ENCODE data around the gene KCNV2. TPM values are rescaled to one million over a fixed set of nuclear protein-coding genes. Genes with fewer than 3 reads are reported as not detected.

KCNV2 gene
- total RNA-seq, 1 donor from 2014 or later = not detected

DNA sequence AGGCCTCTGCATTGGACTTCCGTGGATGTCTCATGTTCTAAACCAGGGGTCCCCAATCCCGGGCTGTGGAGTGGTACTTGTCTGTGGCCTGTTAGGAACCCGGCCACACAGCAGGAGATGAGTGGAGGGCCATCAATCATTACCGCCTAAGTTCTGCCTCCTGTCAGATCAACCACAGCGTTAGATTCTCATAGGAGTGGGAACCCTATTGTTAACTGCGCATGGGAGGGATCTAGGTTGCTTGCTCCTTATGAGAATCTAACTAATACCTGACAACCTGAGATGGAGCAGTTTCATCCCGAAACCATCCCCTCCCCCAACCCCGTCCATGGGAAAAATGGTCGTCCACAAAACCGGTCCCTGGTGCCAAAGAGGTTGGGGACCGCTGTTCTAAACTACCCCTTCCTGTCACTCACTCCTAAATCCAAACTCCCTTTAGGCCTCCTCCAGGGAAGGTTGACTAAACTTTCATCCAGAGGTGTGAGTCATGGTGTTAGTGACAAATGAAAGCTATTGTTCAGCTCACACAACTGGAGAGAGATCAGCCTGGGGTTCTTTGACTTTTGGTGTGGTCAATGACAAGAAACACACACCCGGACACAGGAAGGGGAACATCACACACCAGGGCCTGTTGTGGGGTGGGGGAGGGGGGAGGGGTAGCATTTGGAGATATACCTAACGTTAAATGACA is 9.5 kb downstream of the KCNV2 start:
- H3K36me3 ChIP-seq = no peaks in the 10 kb centered on the region
- H3K27ac ChIP-seq = no peak overlapping the region
- H3K4me3 ChIP-seq = no peak overlapping the region
- no peak overlapping the region for H2AFZ ChIP-seq (replicated peaks)
- H3K4me3 Mint-ChIP-seq = no peak overlapping the region
- no peak for DNase-seq (ENCODE audit: low spot score)
- peaks cover 18% of the 10 kb centered on the region for H3K4me1 Mint-ChIP-seq
- peaks cover 19% of the 10 kb centered on the region for H3K4me1 ChIP-seq
- no peaks in the 10 kb centered on the region for H4K20me1 ChIP-seq (ENCODE audit: low read depth)
- TF ChIP-seq EZH2phosphoT487 (IDR thresholded peaks at IDR 0.05) = no peak
- TF ChIP-seq, protein P1, sequence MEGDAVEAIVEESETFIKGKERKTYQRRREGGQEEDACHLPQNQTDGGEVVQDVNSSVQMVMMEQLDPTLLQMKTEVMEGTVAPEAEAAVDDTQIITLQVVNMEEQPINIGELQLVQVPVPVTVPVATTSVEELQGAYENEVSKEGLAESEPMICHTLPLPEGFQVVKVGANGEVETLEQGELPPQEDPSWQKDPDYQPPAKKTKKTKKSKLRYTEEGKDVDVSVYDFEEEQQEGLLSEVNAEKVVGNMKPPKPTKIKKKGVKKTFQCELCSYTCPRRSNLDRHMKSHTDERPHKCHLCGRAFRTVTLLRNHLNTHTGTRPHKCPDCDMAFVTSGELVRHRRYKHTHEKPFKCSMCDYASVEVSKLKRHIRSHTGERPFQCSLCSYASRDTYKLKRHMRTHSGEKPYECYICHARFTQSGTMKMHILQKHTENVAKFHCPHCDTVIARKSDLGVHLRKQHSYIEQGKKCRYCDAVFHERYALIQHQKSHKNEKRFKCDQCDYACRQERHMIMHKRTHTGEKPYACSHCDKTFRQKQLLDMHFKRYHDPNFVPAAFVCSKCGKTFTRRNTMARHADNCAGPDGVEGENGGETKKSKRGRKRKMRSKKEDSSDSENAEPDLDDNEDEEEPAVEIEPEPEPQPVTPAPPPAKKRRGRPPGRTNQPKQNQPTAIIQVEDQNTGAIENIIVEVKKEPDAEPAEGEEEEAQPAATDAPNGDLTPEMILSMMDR (IDR thresholded peaks at IDR 0.05) = no peak
- TF ChIP-seq EZH2 (IDR thresholded peaks at IDR 0.05) = no peak
- no peaks in the 10 kb centered on the region for H3K79me2 ChIP-seq (ENCODE audit: low read depth)
- H3K9me3 Mint-ChIP-seq = no peaks in the 10 kb centered on the region
- no peak overlapping the region for H3K4me2 ChIP-seq
- H3K36me3 Mint-ChIP-seq = no peaks in the 10 kb centered on the region
- H3K27me3 Mint-ChIP-seq (ENCODE audit: insufficient read depth, low read depth) = peaks cover 6% of the 10 kb centered on the region
- no peaks in the 10 kb centered on the region for H3K9me3 ChIP-seq (ENCODE audit: low read depth)
- no peaks in the 10 kb centered on the region for H3K27me3 ChIP-seq
- H3K27ac Mint-ChIP-seq = no peak overlapping the region
- H3F3A ChIP-seq (ENCODE audit: low read depth) = no peaks in the 10 kb centered on the region
- no peak overlapping the region for H3K9ac ChIP-seq

DNA sequence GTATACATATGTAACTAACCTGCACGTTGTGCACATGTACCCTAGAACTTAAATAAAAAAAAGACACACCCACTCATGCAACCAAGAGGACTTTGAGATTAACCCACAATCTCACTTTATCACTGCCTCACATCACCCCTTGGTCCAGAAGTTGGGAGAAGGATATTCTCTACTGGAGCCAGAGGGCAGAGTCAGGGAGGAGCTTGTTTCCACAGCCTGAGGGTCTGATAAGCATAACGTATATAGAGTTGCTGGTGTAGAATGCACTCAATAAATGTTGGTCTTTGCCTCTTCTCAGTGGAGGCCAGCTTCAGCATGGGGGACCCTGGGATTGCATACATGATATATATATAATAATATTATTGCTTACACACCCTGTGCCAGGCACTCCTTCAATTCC is 10.1 kb downstream of the KCNV2 start:
- H3K4me3 Mint-ChIP-seq = no peak overlapping the region
- peaks cover 18% of the 10 kb centered on the region for H3K4me1 Mint-ChIP-seq
- H3K9me3 ChIP-seq (ENCODE audit: low read depth) = no peaks in the 10 kb centered on the region
- H3K4me3 ChIP-seq = no peak overlapping the region
- no peaks in the 10 kb centered on the region for H3K27me3 ChIP-seq
- peaks cover 6% of the 10 kb centered on the region for H3K27me3 Mint-ChIP-seq (ENCODE audit: insufficient read depth, low read depth)
- H3K79me2 ChIP-seq (ENCODE audit: low read depth) = no peaks in the 10 kb centered on the region
- no peaks in the 10 kb centered on the region for H3K36me3 ChIP-seq
- no peaks in the 10 kb centered on the region for H3F3A ChIP-seq (ENCODE audit: low read depth)
- no peak for TF ChIP-seq EZH2 (IDR thresholded peaks at IDR 0.05)
- TF ChIP-seq, protein P1 (IDR thresholded peaks at IDR 0.05) = no peak
- no peaks in the 10 kb centered on the region for H4K20me1 ChIP-seq (ENCODE audit: low read depth)
- DNase-seq (ENCODE audit: low spot score) = no peak
- H3K9me3 Mint-ChIP-seq = no peaks in the 10 kb centered on the region
- no peak overlapping the region for H3K27ac ChIP-seq
- H3K27ac Mint-ChIP-seq = no peak overlapping the region
- H2AFZ ChIP-seq (replicated peaks) = no peak overlapping the region
- no peak overlapping the region for H3K9ac ChIP-seq
- H3K4me1 ChIP-seq = peaks cover 20% of the 10 kb centered on the region
- no peak overlapping the region for H3K4me2 ChIP-seq
- H3K36me3 Mint-ChIP-seq = no peaks in the 10 kb centered on the region

DNA sequence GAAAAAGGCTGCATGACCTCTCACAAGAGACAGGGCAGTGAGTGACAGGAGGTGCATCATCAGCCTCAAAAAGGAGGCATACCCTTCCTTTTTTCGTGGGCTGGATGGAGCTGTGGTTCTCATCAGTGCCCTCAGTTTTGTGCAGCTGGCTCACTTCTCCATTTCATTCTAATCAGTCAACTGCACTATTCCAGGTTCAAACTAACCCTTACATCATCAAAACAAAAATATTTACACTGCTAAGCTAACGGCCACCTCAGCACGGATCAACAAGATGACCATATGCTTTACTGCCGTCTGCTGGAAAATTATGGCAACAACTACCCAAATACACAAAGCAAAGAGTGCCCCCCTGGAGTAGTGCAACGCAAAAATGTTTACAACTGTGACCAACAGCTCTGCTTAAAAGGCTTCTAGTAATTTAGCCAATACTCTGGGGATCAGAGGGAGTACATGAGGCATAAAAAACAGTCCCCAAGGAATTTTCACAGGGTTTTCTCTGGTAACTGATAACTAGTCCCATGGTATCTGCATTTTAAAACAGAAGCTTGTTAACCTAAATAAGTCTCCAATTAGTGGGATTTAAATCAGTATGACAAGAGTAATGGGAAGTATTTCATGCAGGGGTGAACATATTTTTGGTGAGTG is 10.8 kb downstream of the KCNV2 start:
- no peaks in the 10 kb centered on the region for H3K9me3 Mint-ChIP-seq
- Histone ChIP-seq H3K27me3 (no peaks in the 10 kb centered on the region), H3K9ac (no peak overlapping the region), H2AFZ (replicated peaks) (no peak overlapping the region), H4K20me1 (ENCODE audit: low read depth) (no peaks in the 10 kb centered on the region), H3K4me3 (no peak overlapping the region), H3K36me3 (no peaks in the 10 kb centered on the region), H3K27ac (no peak overlapping the region), H3K79me2 (ENCODE audit: low read depth) (no peaks in the 10 kb centered on the region), H3K4me2 (no peak overlapping the region), H3F3A (ENCODE audit: low read depth) (no peaks in the 10 kb centered on the region), H3K4me1 (peaks cover 20% of the 10 kb centered on the region), H3K9me3 (ENCODE audit: low read depth) (no peaks in the 10 kb centered on the region)
- no peak overlapping the region for H3K4me3 Mint-ChIP-seq
- peak overlapping the region; percentile 16 for H3K27ac Mint-ChIP-seq
- no peaks in the 10 kb centered on the region for H3K36me3 Mint-ChIP-seq
- TF ChIP-seq, protein P1 (IDR thresholded peaks at IDR 0.05) = peak; percentile 53
- TF ChIP-seq EZH2 (IDR thresholded peaks at IDR 0.05) (no peak), EZH2phosphoT487 (IDR thresholded peaks at IDR 0.05) (no peak)
- peaks cover 3% of the 10 kb centered on the region for H3K27me3 Mint-ChIP-seq (ENCODE audit: insufficient read depth, low read depth)
- H3K4me1 Mint-ChIP-seq = peaks cover 14% of the 10 kb centered on the region
- DNase-seq (ENCODE audit: low spot score) = peak; percentile 43
